ENCODE measurements around the gene IL17RA. TPM values are rescaled to one million over a fixed set of nuclear protein-coding genes. Genes with fewer than 3 reads are reported as not detected.
A peak's percentile ranks its signal among the peaks of the same experiment; 100 is the strongest.

IL17RA gene
- polyA plus RNA-seq, 1 donor, result 6.7 TPM

GRCh38 chr22:17083811-17084441 is 874 bp upstream of the IL17RA start:
- H3K9me3 ChIP-seq (ENCODE audit: control insufficient read depth, low read depth, low read length), result no peaks in the 10 kb centered on the region
- WGBS (ENCODE audit: insufficient coverage, low lambda C conversion rate), result 85% methylated on average over 5 of the region's 33 CpGs
- no peak for DNase-seq

DNA sequence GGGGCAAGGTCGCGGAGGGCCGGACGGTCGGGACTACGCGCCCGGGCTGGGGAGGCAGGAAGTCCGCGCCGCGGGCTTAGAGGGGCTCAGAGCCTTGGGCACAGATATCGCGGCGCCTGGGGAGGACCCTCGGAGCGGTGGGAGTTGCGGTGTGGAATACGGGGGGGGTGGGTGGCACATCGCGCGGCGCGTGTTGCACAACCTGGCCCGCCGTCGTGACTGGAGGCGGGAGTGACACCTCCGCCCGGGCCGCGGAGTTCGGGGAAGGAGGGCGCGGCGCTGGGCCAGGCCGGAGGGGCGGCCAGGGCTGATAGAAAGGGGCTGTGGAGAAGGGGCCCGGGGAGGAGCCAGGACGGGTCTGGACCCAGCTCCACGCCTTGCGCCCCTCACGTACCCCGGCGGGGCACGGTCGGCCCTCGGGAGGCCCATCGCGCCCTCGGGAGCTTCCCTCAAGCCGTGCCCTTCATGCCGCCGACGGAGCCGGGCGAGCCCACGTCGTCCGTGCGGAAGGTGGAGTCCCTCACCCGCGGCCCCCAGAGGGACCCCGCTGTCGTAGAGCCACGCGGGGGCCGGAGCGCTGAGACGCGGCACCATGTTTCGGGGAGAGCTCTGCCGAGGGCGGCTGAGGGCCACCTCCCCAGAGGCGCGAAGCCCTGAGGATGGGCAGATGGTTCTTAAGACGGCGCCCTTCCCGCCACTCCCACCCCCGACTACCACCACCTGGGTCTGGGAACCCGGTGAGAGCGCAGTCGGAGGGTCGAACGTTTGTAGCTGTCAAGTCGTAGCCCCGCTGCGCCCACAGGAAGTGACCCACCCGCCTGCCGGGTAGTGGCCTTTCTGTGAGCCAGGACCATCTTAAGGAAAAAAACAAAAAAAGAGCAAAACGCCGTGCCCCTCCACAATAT is 729 bp downstream of the IL17RA start:
- no CpG with 5 or more reads among the region's 92 CpGs for WGBS (ENCODE audit: insufficient coverage, low lambda C conversion rate)
- H3K4me1 ChIP-seq (ENCODE audit: control insufficient read depth, insufficient read depth, low read length), result no peaks in the 10 kb centered on the region
- peak in 1 of 2 donors; percentile 55 for DNase-seq
- H3K27ac ChIP-seq (ENCODE audit: low read length), result no peak overlapping the region
- peaks cover 11% of the 10 kb centered on the region for H3K27me3 ChIP-seq (ENCODE audit: control insufficient read depth, insufficient read depth, low read length)
- H3K36me3 ChIP-seq (ENCODE audit: control insufficient read depth, insufficient read depth, low read length), result no peaks in the 10 kb centered on the region
- peak overlapping the region; percentile 55 for H3K4me3 ChIP-seq (ENCODE audit: low read length)
- no peaks in the 10 kb centered on the region for H3K9me3 ChIP-seq (ENCODE audit: control insufficient read depth, low read depth, low read length)

More at GRCh38 chr22:17083811-17084441, 874 bp upstream of the IL17RA start:
- Histone ChIP-seq H3K27ac (ENCODE audit: low read length) (no peak overlapping the region), H3K36me3 (ENCODE audit: control insufficient read depth, insufficient read depth, low read length) (no peaks in the 10 kb centered on the region), H3K4me1 (ENCODE audit: control insufficient read depth, insufficient read depth, low read length) (no peaks in the 10 kb centered on the region), H3K27me3 (ENCODE audit: control insufficient read depth, insufficient read depth, low read length) (peaks cover 11% of the 10 kb centered on the region), H3K4me3 (ENCODE audit: low read length) (peak overlapping the region; percentile 55)

GRCh38 chr22:17086296-17086695 is 1.5 kb downstream of the IL17RA start:
- Histone ChIP-seq H3K36me3 (ENCODE audit: control insufficient read depth, insufficient read depth, low read length) (no peaks in the 10 kb centered on the region), H3K9me3 (ENCODE audit: control insufficient read depth, low read depth, low read length) (no peaks in the 10 kb centered on the region), H3K4me1 (ENCODE audit: control insufficient read depth, insufficient read depth, low read length) (no peaks in the 10 kb centered on the region), H3K27ac (ENCODE audit: low read length) (no peak overlapping the region), H3K27me3 (ENCODE audit: control insufficient read depth, insufficient read depth, low read length) (peaks cover 11% of the 10 kb centered on the region), H3K4me3 (ENCODE audit: low read length) (no peak overlapping the region)
- no peak for DNase-seq
- 100% methylated on average over 1 of the region's 7 CpGs for WGBS (ENCODE audit: insufficient coverage, low lambda C conversion rate)

GRCh38 chr22:17086788-17087497 is 2.1 kb downstream of the IL17RA start:
- whole genome bisulfite sequencing (ENCODE audit: insufficient coverage, low lambda C conversion rate), result no CpG with 5 or more reads among the region's 10 CpGs
- Histone ChIP-seq H3K27ac (ENCODE audit: low read length) (no peak overlapping the region), H3K4me1 (ENCODE audit: control insufficient read depth, insufficient read depth, low read length) (no peaks in the 10 kb centered on the region), H3K27me3 (ENCODE audit: control insufficient read depth, insufficient read depth, low read length) (peaks cover 11% of the 10 kb centered on the region), H3K36me3 (ENCODE audit: control insufficient read depth, insufficient read depth, low read length) (no peaks in the 10 kb centered on the region), H3K4me3 (ENCODE audit: low read length) (no peak overlapping the region), H3K9me3 (ENCODE audit: control insufficient read depth, low read depth, low read length) (no peaks in the 10 kb centered on the region)
- no peak for DNase-seq

GRCh38 chr22:17087498-17088131 is 2.8 kb downstream of the IL17RA start:
- peaks cover 11% of the 10 kb centered on the region for H3K27me3 ChIP-seq (ENCODE audit: control insufficient read depth, insufficient read depth, low read length)
- H3K4me3 ChIP-seq (ENCODE audit: low read length), result no peak overlapping the region
- no CpG with 5 or more reads among the region's 12 CpGs for WGBS (ENCODE audit: insufficient coverage, low lambda C conversion rate)
- no peak for DNase-seq
- H3K36me3 ChIP-seq (ENCODE audit: control insufficient read depth, insufficient read depth, low read length), result no peaks in the 10 kb centered on the region
- H3K9me3 ChIP-seq (ENCODE audit: control insufficient read depth, low read depth, low read length), result no peaks in the 10 kb centered on the region
- no peak overlapping the region for H3K27ac ChIP-seq (ENCODE audit: low read length)
- no peaks in the 10 kb centered on the region for H3K4me1 ChIP-seq (ENCODE audit: control insufficient read depth, insufficient read depth, low read length)

DNA sequence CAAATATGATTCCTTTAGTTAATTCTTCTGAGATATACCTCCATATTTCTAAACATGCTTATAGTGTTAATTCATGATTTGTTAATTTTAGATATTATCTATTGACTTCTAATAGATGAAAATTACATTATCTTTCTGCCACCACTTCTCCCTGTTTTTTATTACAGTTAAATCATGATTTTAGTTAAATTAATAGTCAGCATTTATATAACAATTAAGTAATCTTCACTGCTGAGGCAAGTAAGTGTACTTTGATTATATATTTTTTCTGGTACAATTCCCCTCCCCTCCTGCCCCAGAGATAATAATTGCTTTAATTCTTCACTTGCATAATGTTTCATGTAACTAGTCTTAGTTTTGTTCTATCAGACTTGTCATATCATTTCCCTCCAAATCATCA is 5.8 kb downstream of the IL17RA start:
- no peak overlapping the region for H3K27ac ChIP-seq (ENCODE audit: low read length)
- DNase-seq, result no peak
- no peaks in the 10 kb centered on the region for H3K9me3 ChIP-seq (ENCODE audit: control insufficient read depth, low read depth, low read length)
- no peaks in the 10 kb centered on the region for H3K36me3 ChIP-seq (ENCODE audit: control insufficient read depth, insufficient read depth, low read length)
- H3K27me3 ChIP-seq (ENCODE audit: control insufficient read depth, insufficient read depth, low read length), result peaks cover 5% of the 10 kb centered on the region
- H3K4me1 ChIP-seq (ENCODE audit: control insufficient read depth, insufficient read depth, low read length), result no peaks in the 10 kb centered on the region
- no peak overlapping the region for H3K4me3 ChIP-seq (ENCODE audit: low read length)

- WGBS (ENCODE audit: insufficient coverage, low lambda C conversion rate), result 83% methylated on average over 1 of the region's 4 CpGs
- Histone ChIP-seq H3K4me1 (ENCODE audit: control insufficient read depth, insufficient read depth, low read length) (no peaks in the 10 kb centered on the region), H3K4me3 (ENCODE audit: low read length) (no peak overlapping the region), H3K27me3 (ENCODE audit: control insufficient read depth, insufficient read depth, low read length) (no peaks in the 10 kb centered on the region), H3K27ac (ENCODE audit: low read length) (no peak overlapping the region), H3K36me3 (ENCODE audit: control insufficient read depth, insufficient read depth, low read length) (no peaks in the 10 kb centered on the region), H3K9me3 (ENCODE audit: control insufficient read depth, low read depth, low read length) (no peaks in the 10 kb centered on the region)
- DNase-seq, result no peak
These were observed 7.1 kb downstream of the IL17RA start for GRCh38 chr22:17091851-17092250.

GRCh38 chr22:17093081-17093480 is 8.3 kb downstream of the IL17RA start:
- Histone ChIP-seq H3K36me3 (ENCODE audit: control insufficient read depth, insufficient read depth, low read length) (peaks cover 7% of the 10 kb centered on the region), H3K4me3 (ENCODE audit: low read length) (no peak overlapping the region), H3K4me1 (ENCODE audit: control insufficient read depth, insufficient read depth, low read length) (no peaks in the 10 kb centered on the region), H3K27me3 (ENCODE audit: control insufficient read depth, insufficient read depth, low read length) (no peaks in the 10 kb centered on the region), H3K9me3 (ENCODE audit: control insufficient read depth, low read depth, low read length) (no peaks in the 10 kb centered on the region), H3K27ac (ENCODE audit: low read length) (no peak overlapping the region)
- no CpG with 5 or more reads among the region's 3 CpGs for WGBS (ENCODE audit: insufficient coverage, low lambda C conversion rate)
- DNase-seq, result no peak

GRCh38 chr22:17095538-17095937 is 10.7 kb downstream of the IL17RA start:
- no peaks in the 10 kb centered on the region for H3K4me1 ChIP-seq (ENCODE audit: control insufficient read depth, insufficient read depth, low read length)
- peaks cover 30% of the 10 kb centered on the region for H3K36me3 ChIP-seq (ENCODE audit: control insufficient read depth, insufficient read depth, low read length)
- no peaks in the 10 kb centered on the region for H3K27me3 ChIP-seq (ENCODE audit: control insufficient read depth, insufficient read depth, low read length)
- H3K4me3 ChIP-seq (ENCODE audit: low read length), result no peak overlapping the region
- 80% methylated on average over 1 of the region's 6 CpGs for WGBS (ENCODE audit: insufficient coverage, low lambda C conversion rate)
- no peak overlapping the region for H3K27ac ChIP-seq (ENCODE audit: low read length)
- DNase-seq, result no peak
- no peaks in the 10 kb centered on the region for H3K9me3 ChIP-seq (ENCODE audit: control insufficient read depth, low read depth, low read length)

DNA sequence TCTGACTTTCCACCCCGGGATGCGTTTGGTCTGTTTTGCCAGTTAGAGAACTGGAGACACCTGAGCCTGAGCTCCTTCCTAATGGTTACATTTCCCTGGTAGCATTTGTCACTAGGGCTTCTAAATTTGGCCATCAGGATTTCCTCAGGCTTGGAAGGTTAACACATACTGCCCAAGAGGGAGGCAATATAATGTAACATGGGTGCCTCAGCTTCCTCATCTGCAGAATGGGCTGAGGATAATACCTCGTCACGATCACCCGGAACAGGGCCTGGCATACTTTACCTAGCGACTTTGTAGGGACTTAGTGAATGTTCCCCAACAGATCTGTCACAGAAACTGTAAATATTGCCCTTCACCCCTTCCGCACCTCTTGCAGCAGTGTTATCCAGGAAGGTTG is 11.3 kb downstream of the IL17RA start:
- no peak overlapping the region for H3K27ac ChIP-seq (ENCODE audit: low read length)
- H3K27me3 ChIP-seq (ENCODE audit: control insufficient read depth, insufficient read depth, low read length), result no peaks in the 10 kb centered on the region
- DNase-seq, result no peak
- no peaks in the 10 kb centered on the region for H3K9me3 ChIP-seq (ENCODE audit: control insufficient read depth, low read depth, low read length)
- peaks cover 34% of the 10 kb centered on the region for H3K36me3 ChIP-seq (ENCODE audit: control insufficient read depth, insufficient read depth, low read length)
- no CpG with 5 or more reads among the region's 7 CpGs for WGBS (ENCODE audit: insufficient coverage, low lambda C conversion rate)
- H3K4me3 ChIP-seq (ENCODE audit: low read length), result no peak overlapping the region
- H3K4me1 ChIP-seq (ENCODE audit: control insufficient read depth, insufficient read depth, low read length), result no peaks in the 10 kb centered on the region
